Thoracic aorta (tissue), 2 donors: Measurements from ENCODE around the gene RBBP4. TPM values are rescaled to one million over a fixed set of nuclear protein-coding genes. Genes with fewer than 3 reads are reported as not detected.
"Not testable (repeated sequence)": the region's sequence is repeated elsewhere in the genome, so short reads cannot be mapped to it uniquely, and the experiment has no call there.

Experiments
- ATAC-seq: fragments of 150-250 bp; one replicate; pipeline ENCODE4 v1.8.0; 2017; ENCODE audit warnings: low read depth; ENCODE audit not compliant: insufficient number of reproducible peaks, low FRiP score
- DNase-seq: peaks from one replicate; pipeline ENCODE4 v3.0.0-alpha.2; 2020; ENCODE audit warnings: low spot score
- H3K27ac ChIP-seq, 2 donors: fragments of 200-600 bp; sonication (generic); 1 replicate in 1 of 2; 2 replicates in 1 of 2; pipeline ENCODE4 v1.5.1; 2016; ENCODE audit warnings: mild to moderate bottlenecking in 2 of 2, moderate library complexity in 2 of 2
- H3K27me3 ChIP-seq: fragments of 200-600 bp; sonication (generic); replicated peaks from 2 replicates; pipeline ENCODE4 v1.6.0; 2016; ENCODE audit warnings: mild to moderate bottlenecking; ENCODE audit not compliant: insufficient read depth
- H3K36me3 ChIP-seq: fragments of 200-600 bp; sonication (generic); one replicate; pipeline ENCODE4 v1.5.1; 2016
- H3K4me1 ChIP-seq, 2 donors: fragments of 200-600 bp; sonication (generic); 1 replicate in 1 of 2; 2 replicates in 1 of 2; pipeline versions ENCODE4 v1.5.1 to v1.6.0; 2016; ENCODE audit warnings: low read depth in 2 of 2, mild to moderate bottlenecking in 1 of 2; ENCODE audit not compliant: control insufficient read depth in 1 of 2
- H3K4me3 ChIP-seq: fragments of 200-600 bp; sonication (generic); 2 replicates; pipeline ENCODE4 v1.5.1; 2016; ENCODE audit warnings: mild to moderate bottlenecking
- H3K9me3 ChIP-seq: fragments of 200-600 bp; sonication (generic); 2 replicates; pipeline ENCODE4 v1.5.1; 2016
- CTCF ChIP-seq: fragments of 200-600 bp; sonication (generic); IDR thresholded peaks from one replicate; pipeline ENCODE4 v1.5.1; 2019; ENCODE audit warnings: antibody characterized with exemption
- total RNA-seq, 2 donors: library from RNA; depleted of rRNA; stranded (reverse); fragments of >200 nt; gene quantifications; one replicate each; pipeline versions ENCODE4 v1.1.0 to v1.2.3, GENCODE V29; 2016

RBBP4 gene
- total RNA-seq, 2 donors from 2014 or later = 66.9 to 80.8 TPM

GRCh38 chr1:32632829-32633228 is 18.2 kb upstream of the RBBP4 start:
- no peaks in the 10 kb centered on the region for H3K27me3 ChIP-seq
- peaks cover 10% of the 10 kb centered on the region for H3K36me3 ChIP-seq
- H3K9me3 ChIP-seq = no peaks in the 10 kb centered on the region
- TF ChIP-seq CTCF = no peak
- H3K4me3 ChIP-seq = no peak overlapping the region
- no peak for DNase-seq
- no peak overlapping the region for H3K27ac ChIP-seq
- ATAC-seq = no peak
- H3K4me1 ChIP-seq = no peaks in the 10 kb centered on the region

GRCh38 chr1:32635508-32636277 is 15.3 kb upstream of the RBBP4 start:
- no peak for ATAC-seq
- H3K4me1 ChIP-seq = no peaks in the 10 kb centered on the region

GRCh38 chr1:32636914-32637645 is 13.9 kb upstream of the RBBP4 start:
- no peak overlapping the region for H3K27ac ChIP-seq
- DNase-seq = no peak
- peaks cover 5% of the 10 kb centered on the region for H3K36me3 ChIP-seq
- TF ChIP-seq CTCF = no peak
- H3K4me3 ChIP-seq = no peak overlapping the region
- no peaks in the 10 kb centered on the region for H3K27me3 ChIP-seq
- no peaks in the 10 kb centered on the region for H3K9me3 ChIP-seq
- ATAC-seq = no peak
- no peaks in the 10 kb centered on the region for H3K4me1 ChIP-seq

More at GRCh38 chr1:32635508-32636277, 15.3 kb upstream of the RBBP4 start:
- no peak overlapping the region for H3K4me3 ChIP-seq
- no peak overlapping the region for H3K27ac ChIP-seq
- peaks cover 5% of the 10 kb centered on the region for H3K36me3 ChIP-seq
- H3K27me3 ChIP-seq = no peaks in the 10 kb centered on the region
- DNase-seq = no peak
- no peaks in the 10 kb centered on the region for H3K9me3 ChIP-seq
- TF ChIP-seq CTCF = no peak

GRCh38 chr1:32639489-32640075 is 11.4 kb upstream of the RBBP4 start:
- no peak for TF ChIP-seq CTCF
- no peak for DNase-seq
- Histone ChIP-seq H3K9me3 (no peaks in the 10 kb centered on the region), H3K36me3 (no peaks in the 10 kb centered on the region), H3K27me3 (no peaks in the 10 kb centered on the region), H3K4me3 (no peak overlapping the region), H3K4me1 (no peaks in the 10 kb centered on the region), H3K27ac (no peak overlapping the region)
- ATAC-seq = no peak

- not testable (repeated sequence) for H3K27me3 ChIP-seq, H3K4me1 ChIP-seq, H3K9me3 ChIP-seq, H3K36me3 ChIP-seq, DNase-seq, H3K4me3 ChIP-seq, H3K27ac ChIP-seq, ATAC-seq
Observed at GRCh38 chr1:32642292-32642827, 8.6 kb upstream of the RBBP4 start.
